GM10847 (cell line): ENCODE measurements around the gene SMURF1.

Source experiments
- POLR2A ChIP-seq: IDR thresholded peaks from 2 replicates; pipeline ENCODE4 v1.6.1; 2011; ENCODE audit not compliant: insufficient read length; ENCODE audit errors: extremely low read depth

Gene SMURF1

GRCh38 chr7:99112097-99112496 is 31.8 kb downstream of the SMURF1 start:
- TF ChIP-seq POLR2A, result no peak

DNA sequence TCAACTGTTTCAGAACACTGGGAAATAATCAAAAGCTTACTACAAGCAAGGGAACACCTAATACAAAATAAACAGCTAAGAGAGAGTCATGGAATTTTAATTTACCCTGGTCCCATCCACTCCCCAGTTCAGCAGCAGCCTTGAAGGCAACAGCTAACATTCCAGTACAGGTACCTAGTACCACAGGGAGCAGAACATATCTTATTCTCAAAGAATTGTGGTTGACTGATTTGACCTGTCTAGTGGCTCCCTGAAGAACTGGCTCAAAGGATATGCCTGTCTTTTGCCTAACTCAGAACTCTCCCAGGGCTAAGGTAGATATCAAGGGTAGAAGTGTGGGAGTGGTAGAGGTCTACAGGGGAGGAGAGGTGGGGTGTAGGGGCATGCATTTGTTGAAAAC is 32.3 kb downstream of the SMURF1 start:
- no peak for TF ChIP-seq POLR2A

DNA sequence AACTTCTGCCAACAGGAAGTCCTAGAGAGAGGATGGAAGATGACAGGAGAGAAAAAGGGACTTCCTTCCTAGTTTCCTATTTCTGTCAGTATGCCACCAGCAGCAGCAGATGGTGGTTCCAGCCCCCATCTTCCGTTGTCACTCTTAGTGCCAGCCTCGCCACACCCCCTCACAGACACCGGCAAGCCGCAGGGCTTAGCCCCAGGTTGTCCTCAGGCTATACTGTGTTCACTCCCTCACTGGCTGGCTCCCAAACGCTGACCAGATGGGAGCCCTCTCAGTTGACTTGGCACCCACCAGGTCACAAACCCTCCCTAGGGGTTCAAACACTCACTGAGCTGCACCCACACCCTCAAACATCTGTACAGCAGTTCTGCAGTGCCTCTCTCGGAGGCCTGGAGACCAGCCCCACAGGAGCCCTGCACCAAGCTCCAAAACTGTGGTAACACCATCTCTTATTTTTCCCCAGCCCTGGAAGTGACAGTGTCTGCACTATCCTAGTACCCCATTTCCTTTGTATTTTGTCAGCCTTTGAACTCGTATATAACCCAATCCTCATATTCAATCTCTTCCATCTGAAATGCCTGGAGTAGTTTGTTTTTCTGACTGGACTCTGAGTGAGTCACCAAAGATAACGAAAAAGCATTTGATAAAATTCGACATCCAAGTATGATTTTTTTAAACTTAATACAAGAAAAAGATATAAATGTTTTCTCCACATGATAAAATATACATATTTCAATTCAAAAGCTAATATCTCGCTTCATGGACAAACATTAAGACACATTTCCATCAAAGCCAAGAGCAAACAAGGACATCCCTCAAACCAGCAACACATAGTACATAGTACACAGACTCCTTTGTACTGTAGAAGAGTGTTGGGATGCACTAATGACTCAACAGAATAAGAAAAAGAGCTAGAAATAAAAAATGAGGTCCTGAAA is 34.5 kb downstream of the SMURF1 start:
- TF ChIP-seq POLR2A, result no peak

DNA sequence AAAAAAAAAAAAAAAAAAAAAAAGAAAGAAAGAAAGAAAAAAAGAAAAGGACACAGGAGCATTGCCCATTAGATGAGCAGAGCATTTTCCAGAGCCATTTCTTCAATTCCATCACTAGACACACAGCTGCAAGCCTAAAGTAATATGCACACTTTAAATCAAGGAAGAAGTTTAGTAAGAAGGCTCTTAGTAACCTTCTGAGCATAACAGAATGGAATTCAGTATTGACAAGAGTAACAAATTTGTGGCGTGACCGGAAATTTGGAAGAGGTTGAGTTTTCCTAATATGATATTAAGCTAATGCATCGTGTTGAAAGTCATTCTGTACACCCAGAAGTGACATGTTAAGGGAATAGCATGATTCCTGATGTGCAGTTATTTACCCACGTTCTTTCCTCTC is 35.3 kb downstream of the SMURF1 start:
- TF ChIP-seq POLR2A, result no peak

- no peak for TF ChIP-seq POLR2A
Measured at GRCh38 chr7:99106821-99107241, 37.1 kb downstream of the SMURF1 start.

GRCh38 chr7:99106411-99106810 is 37.5 kb downstream of the SMURF1 start:
- TF ChIP-seq POLR2A, result no peak

GRCh38 chr7:99105756-99106155 is 38.2 kb downstream of the SMURF1 start:
- TF ChIP-seq POLR2A, result no peak

- TF ChIP-seq POLR2A, result no peak
Measured at GRCh38 chr7:99104631-99105030, 39.3 kb downstream of the SMURF1 start.

DNA sequence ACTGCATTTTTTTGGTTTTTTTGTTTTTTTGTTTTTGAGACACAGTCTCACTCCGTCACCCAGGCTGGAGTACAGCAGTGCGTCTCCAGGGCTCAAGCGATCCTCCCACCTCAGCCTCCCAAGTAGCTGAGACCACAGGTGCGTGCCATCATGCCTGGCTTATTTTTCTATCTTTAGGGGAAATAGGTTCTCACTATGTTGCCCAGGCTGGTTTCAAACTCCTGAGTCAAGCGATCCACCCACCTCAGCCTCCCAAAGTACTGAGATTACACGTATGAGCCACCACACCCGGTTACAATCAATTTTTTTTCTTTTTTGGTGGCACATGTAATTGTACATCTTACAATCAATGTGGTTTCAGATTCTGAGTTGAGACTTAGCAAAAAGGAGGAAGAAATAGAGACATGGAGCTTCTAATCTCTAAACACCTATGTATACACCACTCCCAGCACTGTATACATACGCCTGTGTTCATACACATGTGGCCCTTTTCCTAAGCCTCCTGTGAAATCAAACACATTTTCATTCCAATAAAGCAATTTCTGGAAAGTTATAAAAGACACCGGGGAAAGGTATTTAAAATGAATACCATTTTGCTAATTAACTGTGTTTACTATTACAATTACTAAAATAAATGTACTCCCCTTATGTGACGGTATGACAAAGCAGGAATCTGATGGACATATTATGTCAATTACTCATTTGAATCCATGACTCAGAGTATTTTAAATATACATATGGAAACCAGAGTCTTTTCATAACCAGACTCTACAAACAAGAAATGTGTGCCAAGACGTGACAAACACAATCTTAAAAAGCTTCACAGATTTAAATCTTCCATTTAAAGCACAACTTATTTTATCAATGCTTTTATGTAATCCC is 40.9 kb downstream of the SMURF1 start:
- TF ChIP-seq POLR2A, result no peak

GRCh38 chr7:99102361-99102760 is 41.5 kb downstream of the SMURF1 start:
- TF ChIP-seq POLR2A, result no peak

DNA sequence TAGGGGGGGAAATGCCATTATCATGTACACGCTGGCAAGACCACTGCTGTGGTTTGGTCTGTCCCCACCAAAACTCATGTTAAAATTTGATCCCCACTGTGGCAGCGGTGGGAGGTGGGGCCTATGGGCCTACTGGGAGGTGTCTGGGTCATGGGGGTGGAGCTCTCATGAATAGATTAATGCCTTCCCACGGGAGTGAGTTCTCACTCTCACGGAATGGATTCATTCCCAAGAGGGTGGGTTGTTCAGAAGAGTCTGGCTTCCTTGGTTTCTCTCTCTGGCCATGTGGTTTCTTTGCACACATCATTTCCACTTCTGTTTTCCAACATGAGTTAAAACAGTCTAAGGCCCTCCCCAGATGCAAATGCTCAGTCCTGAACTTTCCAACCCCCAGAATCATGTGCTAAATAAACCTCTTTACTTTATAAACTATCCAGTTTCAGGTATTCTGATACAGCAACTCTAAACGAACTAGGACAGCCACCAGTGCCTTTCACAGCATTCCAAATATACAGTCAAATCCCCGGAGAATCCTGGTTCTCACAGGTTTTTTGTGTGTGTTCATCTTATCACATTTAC is 44.3 kb downstream of the SMURF1 start:
- no peak for TF ChIP-seq POLR2A

GRCh38 chr7:99098824-99099498 is 44.9 kb downstream of the SMURF1 start:
- no peak for TF ChIP-seq POLR2A

GRCh38 chr7:99098286-99098823 is 45.6 kb downstream of the SMURF1 start:
- no peak for TF ChIP-seq POLR2A

GRCh38 chr7:99097730-99098129 is 46.2 kb downstream of the SMURF1 start:
- TF ChIP-seq POLR2A, result no peak

DNA sequence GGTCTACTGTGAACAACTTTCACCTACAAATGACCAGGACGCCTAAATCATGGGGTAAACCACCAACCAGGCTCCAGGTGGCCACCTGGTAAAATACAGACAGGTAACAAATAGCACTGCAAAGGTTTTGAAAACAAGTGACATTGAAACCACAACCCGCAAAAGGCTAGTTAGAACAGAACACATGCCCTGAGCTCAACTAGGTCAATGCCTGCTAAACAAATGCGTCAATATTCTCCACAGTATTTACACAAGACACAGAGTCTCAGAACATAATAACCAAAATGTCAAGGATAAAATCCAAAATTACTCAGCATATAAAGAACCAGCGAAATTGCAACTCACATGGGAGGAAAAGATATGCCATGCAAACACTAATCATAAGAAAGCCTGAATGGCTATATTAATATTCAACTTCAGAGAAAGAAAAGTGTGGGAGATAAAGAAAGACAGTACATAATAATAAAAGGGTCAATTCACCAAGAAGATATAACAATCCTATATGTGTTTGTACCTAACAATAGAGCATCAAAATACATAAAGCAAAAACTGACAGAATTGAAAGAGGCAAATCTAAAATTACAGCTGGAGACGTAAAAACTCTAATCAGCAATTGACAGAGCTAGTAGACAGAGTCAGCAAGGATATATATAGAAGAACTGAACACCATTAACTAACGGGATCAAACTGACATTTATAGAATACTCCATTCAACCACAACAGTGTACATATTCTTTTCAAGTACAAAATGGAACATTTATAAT is 47.6 kb downstream of the SMURF1 start:
- no peak for TF ChIP-seq POLR2A

DNA sequence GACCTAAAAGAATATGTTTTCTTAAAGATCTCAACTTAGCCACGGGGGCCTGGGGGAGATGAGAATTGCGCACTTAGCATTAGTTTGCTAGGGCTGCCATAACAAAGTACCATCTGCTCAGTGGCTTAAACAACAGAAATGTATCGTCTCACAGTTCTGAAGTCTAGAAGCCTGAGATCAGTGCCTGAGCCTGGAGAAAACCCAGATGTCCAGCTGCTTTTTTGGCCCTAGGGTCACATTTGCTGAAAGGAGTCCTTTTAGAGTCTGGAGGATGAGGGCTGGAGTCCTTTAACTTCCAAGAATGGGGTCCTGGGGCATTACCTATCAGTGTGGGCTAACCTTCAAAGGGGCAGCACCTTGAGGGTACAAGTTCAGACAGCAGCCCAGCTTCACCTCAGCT is 48.2 kb downstream of the SMURF1 start:
- TF ChIP-seq POLR2A, result no peak
